CD4-positive, alpha-beta T cell (primary cell): ENCODE measurements around the gene ZNF74. TPM values are rescaled to one million over a fixed set of nuclear protein-coding genes. Genes with fewer than 3 reads are reported as not detected.

ENCODE experiments used
- ATAC-seq: fragments of 200-7000 bp; cut with Tn5 transposase; one replicate; pipeline ENCODE4 v1.10.0; 2022; ENCODE audit warnings: mild to moderate bottlenecking; ENCODE audit not compliant: poor library complexity
- CTCF ChIA-PET: fragments of 350-600 bp; sonication (Branson Sonifier 250); formaldehyde crosslinking; loops from one replicate; lab custom pipeline; 2021; ENCODE audit warnings: antibody characterized with exemption, inconsistent platforms; lab: Charles Lee
- POLR2A ChIA-PET: fragments of 350-600 bp; sonication (Branson Sonifier 250); formaldehyde crosslinking; loops from one replicate; lab custom pipeline; 2021; ENCODE audit warnings: antibody characterized with exemption, inconsistent platforms; lab: Charles Lee
- DNase-seq, 14 experiments: peaks; one replicate each; pipeline ENCODE4 v3.0.0-alpha.2; 2013 to 2020; ENCODE audit warnings: mixed read lengths in 2 of 14
- H3K27ac ChIP-seq, 2 donors: one replicate each; pipeline versions ENCODE4 v1.5.1 to v1.7.0; 2013; ENCODE audit warnings: low read length in 2 of 2, low read depth in 1 of 2, mild to moderate bottlenecking in 1 of 2
- H3K27me3 ChIP-seq, 2 experiments: 1 replicate in 1 of 2; 2 replicates in 1 of 2; pipeline versions ENCODE4 v1.6.1 to v1.7.0; 2013; ENCODE audit warnings: low read length in 2 of 2, control low read depth in 1 of 2, mild to moderate bottlenecking in 1 of 2, moderate library complexity in 1 of 2; ENCODE audit not compliant: insufficient read depth in 2 of 2, control insufficient read depth in 1 of 2
- H3K36me3 ChIP-seq: one replicate; pipeline ENCODE4 v1.6.1; 2013; ENCODE audit warnings: low read length, control low read depth; ENCODE audit not compliant: insufficient read depth
- H3K4me1 ChIP-seq: one replicate; pipeline ENCODE4 v1.6.1; 2013; ENCODE audit warnings: low read length, control low read depth; ENCODE audit not compliant: insufficient read depth
- H3K4me3 ChIP-seq: one replicate; pipeline ENCODE4 v1.5.1; 2013; ENCODE audit warnings: mild to moderate bottlenecking, low read length, moderate library complexity
- H3K9me3 ChIP-seq, 2 experiments: 1 replicate in 1 of 2; 2 replicates in 1 of 2; pipeline versions ENCODE4 v1.6.1 to v1.7.0; 2013; ENCODE audit warnings: low read length in 2 of 2, mild to moderate bottlenecking in 2 of 2, control low read depth in 1 of 2, moderate library complexity in 1 of 2; ENCODE audit not compliant: control insufficient read depth in 1 of 2, insufficient read depth in 1 of 2
- H3K27ac Mint-ChIP-seq: one replicate; pipeline ENCODE4 v1.8.0; 2020; ENCODE audit warnings: mixed read lengths
- H3K27me3 Mint-ChIP-seq: one replicate; pipeline ENCODE4 v1.8.0; 2021; ENCODE audit warnings: mixed read lengths
- H3K36me3 Mint-ChIP-seq: one replicate; pipeline ENCODE4 v1.8.0; 2021; ENCODE audit warnings: low read depth, mixed read lengths
- H3K4me1 Mint-ChIP-seq: one replicate; pipeline ENCODE4 v1.8.0; 2021; ENCODE audit warnings: low read depth, mixed read lengths
- H3K4me3 Mint-ChIP-seq: one replicate; pipeline ENCODE4 v1.8.0; 2020; ENCODE audit warnings: mild to moderate bottlenecking, mixed read lengths
- H3K9me3 Mint-ChIP-seq: one replicate; pipeline ENCODE4 v1.8.0; 2020; ENCODE audit warnings: mixed read lengths
- intact Hi-C, 2 experiments: fragments of 100-400 bp; cut with DNase I in 1 of 2; cut with micrococcal nuclease in 1 of 2; formaldehyde crosslinking; loops; one replicate each; pipeline versions ENCODE4 v1.15.1 to v1.9.0; 2023 to 2025; cut with DNase I, micrococcal nuclease
- total RNA-seq, 174 experiments: library from RNA in 2 of 174; stranded (reverse) in 2 of 174; gene quantifications; one replicate each; pipeline ENCODE4 v1.2.3 and lab custom pipeline; 2021 to 2026
- TF ChIP-seq, protein P1 (sequence below): fragments of 200-600 bp; IDR thresholded peaks from one replicate; pipeline ENCODE4 v1.8.0; 2022; ENCODE audit warnings: antibody characterized with exemption, mild to moderate bottlenecking

Gene ZNF74
- total RNA-seq, 2 experiments from 2014 or later, result 1.7 to 2.3 TPM

DNA sequence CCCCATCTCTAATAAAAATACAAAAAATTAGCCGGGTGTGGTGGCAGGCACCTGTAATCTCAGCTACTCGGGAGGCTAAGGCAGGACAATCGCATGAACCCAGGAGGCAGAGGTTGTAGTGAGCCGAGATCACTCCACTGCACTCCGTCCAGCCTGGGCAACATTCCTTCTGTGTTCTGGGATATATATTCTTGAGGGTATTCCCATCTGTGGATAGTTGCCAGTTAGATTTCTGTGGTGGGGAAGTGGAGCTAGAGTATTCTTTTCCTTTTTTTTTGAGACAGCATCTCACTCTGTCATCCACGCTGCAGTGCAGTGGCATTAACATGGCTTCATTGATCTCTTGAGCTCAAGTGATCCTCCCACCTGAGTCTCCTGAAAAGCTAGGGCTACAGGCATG is 9.1 kb upstream of the ZNF74 start:
- TF ChIP-seq, protein P1, sequence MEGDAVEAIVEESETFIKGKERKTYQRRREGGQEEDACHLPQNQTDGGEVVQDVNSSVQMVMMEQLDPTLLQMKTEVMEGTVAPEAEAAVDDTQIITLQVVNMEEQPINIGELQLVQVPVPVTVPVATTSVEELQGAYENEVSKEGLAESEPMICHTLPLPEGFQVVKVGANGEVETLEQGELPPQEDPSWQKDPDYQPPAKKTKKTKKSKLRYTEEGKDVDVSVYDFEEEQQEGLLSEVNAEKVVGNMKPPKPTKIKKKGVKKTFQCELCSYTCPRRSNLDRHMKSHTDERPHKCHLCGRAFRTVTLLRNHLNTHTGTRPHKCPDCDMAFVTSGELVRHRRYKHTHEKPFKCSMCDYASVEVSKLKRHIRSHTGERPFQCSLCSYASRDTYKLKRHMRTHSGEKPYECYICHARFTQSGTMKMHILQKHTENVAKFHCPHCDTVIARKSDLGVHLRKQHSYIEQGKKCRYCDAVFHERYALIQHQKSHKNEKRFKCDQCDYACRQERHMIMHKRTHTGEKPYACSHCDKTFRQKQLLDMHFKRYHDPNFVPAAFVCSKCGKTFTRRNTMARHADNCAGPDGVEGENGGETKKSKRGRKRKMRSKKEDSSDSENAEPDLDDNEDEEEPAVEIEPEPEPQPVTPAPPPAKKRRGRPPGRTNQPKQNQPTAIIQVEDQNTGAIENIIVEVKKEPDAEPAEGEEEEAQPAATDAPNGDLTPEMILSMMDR, result no peak
- DNase-seq (no peak), ATAC-seq (no peak)
- Mint-ChIP-seq H3K9me3 (no peaks in the 10 kb centered on the region), H3K36me3 (no peaks in the 10 kb centered on the region), H3K27me3 (no peaks in the 10 kb centered on the region), H3K4me1 (no peaks in the 10 kb centered on the region), H3K4me3 (no peak overlapping the region), H3K27ac (no peak overlapping the region)
- H3K36me3 ChIP-seq, result no peaks in the 10 kb centered on the region
- intact Hi-C loops, result no loop called here
- no peaks in the 10 kb centered on the region for H3K4me1 ChIP-seq
- ChIA-PET POLR2A (no interaction called here), CTCF (no interaction called here)
- H3K27me3 ChIP-seq, result no peaks in the 10 kb centered on the region
- no peak overlapping the region for H3K4me3 ChIP-seq
- peaks cover 0 to 4% of the 10 kb centered on the region in 2 experiments for H3K9me3 ChIP-seq
- no peak overlapping the region for H3K27ac ChIP-seq

DNA sequence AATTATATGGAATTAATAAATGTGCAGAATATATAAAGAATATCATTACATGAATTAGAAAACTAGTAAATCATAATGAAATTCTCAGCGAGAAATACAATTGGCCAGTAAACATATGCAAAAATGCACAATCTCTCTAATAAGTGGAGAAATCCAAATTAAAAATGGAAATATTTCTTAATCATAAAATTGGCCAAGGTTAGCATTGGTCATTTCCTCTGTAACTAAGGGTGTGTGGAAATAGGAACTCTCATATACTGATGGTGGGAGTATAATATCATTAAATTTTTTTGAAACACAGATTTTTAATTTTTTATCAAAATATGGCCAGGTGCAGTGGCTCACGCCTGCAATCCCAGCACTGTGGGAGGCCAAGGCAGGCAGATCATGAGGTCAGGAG is 7.6 kb upstream of the ZNF74 start:
- Histone ChIP-seq H3K4me1 (no peaks in the 10 kb centered on the region), H3K4me3 (no peak overlapping the region), H3K27ac (no peak overlapping the region), H3K36me3 (no peaks in the 10 kb centered on the region), H3K9me3 (peaks cover 0 to 4% of the 10 kb centered on the region in 2 experiments), H3K27me3 (no peaks in the 10 kb centered on the region)
- DNase-seq (no peak), ATAC-seq (no peak)
- no peaks in the 10 kb centered on the region for H3K36me3 Mint-ChIP-seq
- ChIA-PET CTCF (no interaction called here), POLR2A (no interaction called here)
- no peak overlapping the region for H3K4me3 Mint-ChIP-seq
- intact Hi-C loops, result no loop called here
- H3K9me3 Mint-ChIP-seq, result no peaks in the 10 kb centered on the region
- TF ChIP-seq, protein P1, result no peak
- H3K27ac Mint-ChIP-seq, result no peak overlapping the region
- H3K27me3 Mint-ChIP-seq, result no peaks in the 10 kb centered on the region
- H3K4me1 Mint-ChIP-seq, result no peaks in the 10 kb centered on the region

DNA sequence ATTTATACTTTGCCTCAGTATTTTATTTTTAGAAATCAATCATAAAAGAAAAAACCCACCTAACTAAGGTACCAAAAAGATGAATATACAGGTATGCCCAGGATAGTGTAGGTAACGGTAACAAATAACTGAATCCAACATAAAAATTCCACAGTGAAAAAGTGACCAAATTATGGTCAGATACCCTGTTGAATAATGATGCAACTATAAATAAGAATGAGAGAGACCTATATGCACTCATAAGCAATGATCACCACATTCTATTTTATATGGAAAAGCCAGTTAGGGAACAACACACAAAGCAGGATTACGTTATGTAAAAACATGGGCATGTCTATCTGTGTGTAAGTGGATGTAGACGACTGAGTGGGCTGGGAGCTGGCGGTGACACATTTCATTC is 7.0 kb upstream of the ZNF74 start:
- no peak overlapping the region for H3K4me3 Mint-ChIP-seq
- Histone ChIP-seq H3K4me1 (no peaks in the 10 kb centered on the region), H3K4me3 (no peak overlapping the region), H3K9me3 (peaks cover 0 to 4% of the 10 kb centered on the region in 2 experiments), H3K27ac (no peak overlapping the region), H3K36me3 (no peaks in the 10 kb centered on the region), H3K27me3 (no peaks in the 10 kb centered on the region)
- ChIA-PET CTCF (no interaction called here), POLR2A (no interaction called here)
- no peaks in the 10 kb centered on the region for H3K27me3 Mint-ChIP-seq
- intact Hi-C loops, result no loop called here
- TF ChIP-seq, protein P1, result no peak
- no peaks in the 10 kb centered on the region for H3K4me1 Mint-ChIP-seq
- DNase-seq (no peak), ATAC-seq (no peak)
- no peaks in the 10 kb centered on the region for H3K9me3 Mint-ChIP-seq
- no peaks in the 10 kb centered on the region for H3K36me3 Mint-ChIP-seq
- H3K27ac Mint-ChIP-seq, result no peak overlapping the region
